NT2/D1 (cell line): ENCODE measurements around the gene PPIC.

Source experiments
- SUZ12 ChIP-seq: IDR thresholded peaks from 2 replicates; pipeline ENCODE4 v1.6.1; 2011; ENCODE audit not compliant: insufficient read length, insufficient read depth; ENCODE audit errors: extremely low read depth
- ZNF274 ChIP-seq: IDR thresholded peaks from 2 replicates; pipeline ENCODE4 v1.6.1; 2011; ENCODE audit warnings: mild to moderate bottlenecking, low read depth, low read length

DNA sequence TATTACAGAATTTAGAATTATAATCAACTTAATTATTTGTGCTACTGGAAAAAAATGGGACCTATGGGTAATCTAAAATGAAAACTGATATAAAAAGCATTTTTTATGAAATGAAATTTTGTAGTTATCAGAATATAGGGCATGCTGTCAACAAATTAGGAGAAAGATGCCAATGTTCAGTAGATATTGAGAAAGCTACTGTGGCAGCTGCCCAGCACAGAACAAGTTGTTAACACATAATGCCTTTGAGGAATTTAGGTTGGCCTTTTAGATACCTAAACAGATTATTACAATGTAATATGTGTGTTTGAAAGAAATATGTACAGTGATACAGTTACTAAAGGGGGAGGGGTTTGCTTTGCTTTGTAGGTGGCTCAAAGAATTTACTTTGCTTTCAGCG, 54.1 kb downstream of the PPIC start:
- TF ChIP-seq ZNF274 (no peak), SUZ12 (no peak)
